ENCODE results near the gene PABPN1.

The PABPN1 gene

GRCh38 chr14:23326491-23327332 is 5.5 kb downstream of the PABPN1 start:
- no peak for DNase-seq (ENCODE audit: low read depth, low spot score)

- DNase-seq (ENCODE audit: low read depth, low spot score) = peak; percentile 43
Measured at GRCh38 chr14:23327947-23328744, 6.9 kb downstream of the PABPN1 start.

GRCh38 chr14:23335623-23336022 is 14.4 kb downstream of the PABPN1 start:
- DNase-seq (ENCODE audit: low read depth, low spot score) = no peak

- no peak for DNase-seq (ENCODE audit: low read depth, low spot score)
Measured at GRCh38 chr14:23339506-23340268, 18.4 kb downstream of the PABPN1 start.

GRCh38 chr14:23344481-23344880 is 23.2 kb downstream of the PABPN1 start:
- DNase-seq (ENCODE audit: low read depth, low spot score) = no peak

- DNase-seq (ENCODE audit: low read depth, low spot score) = peak; percentile 47
Measured at GRCh38 chr14:23345987-23346692, 24.9 kb downstream of the PABPN1 start.

- DNase-seq (ENCODE audit: low read depth, low spot score) = peak; percentile 31
Measured at GRCh38 chr14:23346693-23347405, 25.6 kb downstream of the PABPN1 start.

- DNase-seq (ENCODE audit: low read depth, low spot score) = no peak
Measured at GRCh38 chr14:23347406-23348296, 26.4 kb downstream of the PABPN1 start.

GRCh38 chr14:23348297-23348655 is 27.0 kb downstream of the PABPN1 start:
- no peak for DNase-seq (ENCODE audit: low read depth, low spot score)

GRCh38 chr14:23349156-23349845 is 28.0 kb downstream of the PABPN1 start:
- DNase-seq (ENCODE audit: low read depth, low spot score) = no peak

- DNase-seq (ENCODE audit: low read depth, low spot score) = peak; percentile 42
Measured at GRCh38 chr14:23351681-23352505, 30.6 kb downstream of the PABPN1 start.

- DNase-seq (ENCODE audit: low read depth, low spot score) = peak; percentile 90
Measured at GRCh38 chr14:23352506-23353432, 31.5 kb downstream of the PABPN1 start, which contains the start of gene SLC22A17. SLC22A17 (minus strand) TSS chr14:23352887.

- no peak for DNase-seq (ENCODE audit: low read depth, low spot score)
Measured at GRCh38 chr14:23353433-23353780, 32.1 kb downstream of the PABPN1 start.

GRCh38 chr14:23354990-23355389 is 33.7 kb downstream of the PABPN1 start:
- DNase-seq (ENCODE audit: low read depth, low spot score) = no peak

GRCh38 chr14:23355871-23356435 is 34.7 kb downstream of the PABPN1 start:
- no peak for DNase-seq (ENCODE audit: low read depth, low spot score)

GRCh38 chr14:23356662-23357061 is 35.4 kb downstream of the PABPN1 start:
- no peak for DNase-seq (ENCODE audit: low read depth, low spot score)

- DNase-seq (ENCODE audit: low read depth, low spot score) = no peak
Measured at GRCh38 chr14:23357261-23357660, 36.0 kb downstream of the PABPN1 start.

Measured in ELF-1 (cell line).